PC-3 (cell line): ENCODE measurements around the gene TRIM44.

Source experiments
- EZH2 ChIP-seq: fragments of 300-600 bp; sonication (generic); IDR thresholded peaks from one replicate; pipeline ENCODE4 v1.6.1; 2017; ENCODE audit warnings: antibody characterized with exemption, mild to moderate bottlenecking, low read length; ENCODE audit not compliant: unreplicated experiment
- EZH2phosphoT487 ChIP-seq: fragments of 300-600 bp; sonication (generic); IDR thresholded peaks from 2 replicates; pipeline ENCODE4 v1.6.1; 2018; ENCODE audit warnings: mild to moderate bottlenecking, antibody characterized with exemption, low read length, borderline replicate concordance
- TF ChIP-seq, protein P1 (sequence below): fragments of 300-600 bp; sonication (generic); conservative IDR thresholded peaks from 2 replicates; pipeline ENCODE4 v1.5.1; 2017; ENCODE audit warnings: antibody characterized with exemption, low read depth, mild to moderate bottlenecking, low read length

- TF ChIP-seq, protein P1, sequence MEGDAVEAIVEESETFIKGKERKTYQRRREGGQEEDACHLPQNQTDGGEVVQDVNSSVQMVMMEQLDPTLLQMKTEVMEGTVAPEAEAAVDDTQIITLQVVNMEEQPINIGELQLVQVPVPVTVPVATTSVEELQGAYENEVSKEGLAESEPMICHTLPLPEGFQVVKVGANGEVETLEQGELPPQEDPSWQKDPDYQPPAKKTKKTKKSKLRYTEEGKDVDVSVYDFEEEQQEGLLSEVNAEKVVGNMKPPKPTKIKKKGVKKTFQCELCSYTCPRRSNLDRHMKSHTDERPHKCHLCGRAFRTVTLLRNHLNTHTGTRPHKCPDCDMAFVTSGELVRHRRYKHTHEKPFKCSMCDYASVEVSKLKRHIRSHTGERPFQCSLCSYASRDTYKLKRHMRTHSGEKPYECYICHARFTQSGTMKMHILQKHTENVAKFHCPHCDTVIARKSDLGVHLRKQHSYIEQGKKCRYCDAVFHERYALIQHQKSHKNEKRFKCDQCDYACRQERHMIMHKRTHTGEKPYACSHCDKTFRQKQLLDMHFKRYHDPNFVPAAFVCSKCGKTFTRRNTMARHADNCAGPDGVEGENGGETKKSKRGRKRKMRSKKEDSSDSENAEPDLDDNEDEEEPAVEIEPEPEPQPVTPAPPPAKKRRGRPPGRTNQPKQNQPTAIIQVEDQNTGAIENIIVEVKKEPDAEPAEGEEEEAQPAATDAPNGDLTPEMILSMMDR = no peak
- TF ChIP-seq EZH2 (no peak), EZH2phosphoT487 (no peak)
Measured at GRCh38 chr11:35822815-35823495, 160.4 kb downstream of the TRIM44 start.
